ENCODE data around the gene FGF22. TPM values are rescaled to one million over a fixed set of nuclear protein-coding genes. Genes with fewer than 3 reads are reported as not detected.

FGF22 gene
- total and polyA plus RNA-seq, 2 experiments from 2014 or later: 0.70 TPM; not detected in 1

DNA sequence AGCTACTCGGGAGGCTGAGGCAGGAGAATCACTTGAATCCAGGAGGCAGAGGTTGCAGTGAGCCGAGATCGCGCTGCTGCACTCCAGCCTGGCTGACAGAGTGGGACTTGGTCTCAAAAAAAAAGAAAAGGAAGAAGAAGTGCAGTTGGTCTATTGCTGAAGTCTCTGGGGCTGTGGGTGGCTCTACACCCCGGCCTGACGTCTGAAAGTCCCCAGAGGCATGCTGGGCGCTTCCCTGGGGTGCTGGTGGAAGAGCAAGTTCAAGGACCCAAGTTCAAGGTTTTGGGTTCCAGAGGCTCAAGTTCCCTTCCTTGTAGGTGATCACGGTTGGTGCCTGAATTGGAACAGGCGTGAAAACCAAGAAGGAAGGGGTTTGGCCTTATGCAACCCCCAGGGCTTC lies 46.2 kb upstream of the FGF22 start:
- Histone ChIP-seq H3K4me2 (no peak overlapping the region), H3K4me1 (ENCODE audit: insufficient read depth) (no peaks in the 10 kb centered on the region), H4K20me1 (ENCODE audit: insufficient read depth, poor library complexity, severe bottlenecking) (no peaks in the 10 kb centered on the region), H3K9me3 (ENCODE audit: low read depth) (no peaks in the 10 kb centered on the region), H3K27ac (no peak overlapping the region), H3K36me3 (replicated peaks; ENCODE audit: insufficient read depth, low read depth) (no peaks in the 10 kb centered on the region), H3K9me2 (replicated peaks; ENCODE audit: insufficient read depth) (no peaks in the 10 kb centered on the region), H3K27me3 (peaks cover 31% of the 10 kb centered on the region), H3K4me3 (no peak overlapping the region), H3K79me2 (no peaks in the 10 kb centered on the region), H2AFZ (no peak overlapping the region)
- TF ChIP-seq EZH2 (IDR thresholded peaks at IDR 0.05; ENCODE audit: borderline replicate concordance): no peak
- no peak for TF ChIP-seq EZH2phosphoT487 (IDR thresholded peaks at IDR 0.05; ENCODE audit: low read depth, severe bottlenecking, unreplicated experiment)
- TF ChIP-seq, protein P1, sequence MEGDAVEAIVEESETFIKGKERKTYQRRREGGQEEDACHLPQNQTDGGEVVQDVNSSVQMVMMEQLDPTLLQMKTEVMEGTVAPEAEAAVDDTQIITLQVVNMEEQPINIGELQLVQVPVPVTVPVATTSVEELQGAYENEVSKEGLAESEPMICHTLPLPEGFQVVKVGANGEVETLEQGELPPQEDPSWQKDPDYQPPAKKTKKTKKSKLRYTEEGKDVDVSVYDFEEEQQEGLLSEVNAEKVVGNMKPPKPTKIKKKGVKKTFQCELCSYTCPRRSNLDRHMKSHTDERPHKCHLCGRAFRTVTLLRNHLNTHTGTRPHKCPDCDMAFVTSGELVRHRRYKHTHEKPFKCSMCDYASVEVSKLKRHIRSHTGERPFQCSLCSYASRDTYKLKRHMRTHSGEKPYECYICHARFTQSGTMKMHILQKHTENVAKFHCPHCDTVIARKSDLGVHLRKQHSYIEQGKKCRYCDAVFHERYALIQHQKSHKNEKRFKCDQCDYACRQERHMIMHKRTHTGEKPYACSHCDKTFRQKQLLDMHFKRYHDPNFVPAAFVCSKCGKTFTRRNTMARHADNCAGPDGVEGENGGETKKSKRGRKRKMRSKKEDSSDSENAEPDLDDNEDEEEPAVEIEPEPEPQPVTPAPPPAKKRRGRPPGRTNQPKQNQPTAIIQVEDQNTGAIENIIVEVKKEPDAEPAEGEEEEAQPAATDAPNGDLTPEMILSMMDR (IDR thresholded peaks at IDR 0.05; ENCODE audit: poor library complexity): no peak
- 70% methylated on average over 9 of the region's 9 CpGs for WGBS (ENCODE audit: low lambda C conversion rate, missing lambda C conversion rate)
- no peak for DNase-seq (ENCODE audit: low spot score)

DNA sequence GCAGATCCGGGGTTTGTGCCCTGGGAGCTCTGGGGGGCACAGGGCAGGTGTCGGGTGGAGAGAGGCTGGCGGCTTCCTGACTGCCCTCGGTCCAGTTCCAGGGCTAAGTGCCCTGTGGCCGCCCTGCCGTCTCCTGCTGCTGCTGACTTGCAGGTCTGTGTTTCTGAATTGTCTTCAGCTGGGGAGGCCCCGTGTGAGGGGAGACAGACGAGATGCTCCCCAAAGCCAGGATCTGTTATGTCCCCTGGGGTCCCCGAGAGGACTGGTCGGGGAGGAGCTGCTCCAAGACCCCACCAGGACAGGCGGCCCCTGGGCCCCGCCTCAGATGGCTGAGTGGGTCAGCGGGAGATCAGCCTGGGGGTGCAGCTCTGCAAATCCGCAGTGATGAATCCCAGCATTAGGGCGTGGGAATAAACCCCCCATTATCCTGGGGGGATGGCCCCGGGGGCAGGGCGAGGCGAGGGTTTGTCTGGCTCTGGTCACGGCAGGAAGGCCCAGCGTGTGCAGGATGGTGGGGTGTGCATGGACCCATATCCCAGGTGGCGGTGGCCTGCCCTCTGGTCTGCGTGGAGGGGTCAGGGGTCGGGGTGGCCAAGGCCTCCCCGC lies 45.3 kb upstream of the FGF22 start:
- WGBS (ENCODE audit: low lambda C conversion rate, missing lambda C conversion rate): 85% methylated on average over 23 of the region's 24 CpGs
- no peak for DNase-seq (ENCODE audit: low spot score)
- Histone ChIP-seq H3K79me2 (no peaks in the 10 kb centered on the region), H4K20me1 (ENCODE audit: insufficient read depth, poor library complexity, severe bottlenecking) (no peaks in the 10 kb centered on the region), H3K4me1 (ENCODE audit: insufficient read depth) (no peaks in the 10 kb centered on the region), H3K9me2 (replicated peaks; ENCODE audit: insufficient read depth) (no peaks in the 10 kb centered on the region), H3K9me3 (ENCODE audit: low read depth) (no peaks in the 10 kb centered on the region), H3K4me3 (no peak overlapping the region), H3K4me2 (no peak overlapping the region), H3K36me3 (replicated peaks; ENCODE audit: insufficient read depth, low read depth) (no peaks in the 10 kb centered on the region), H3K27me3 (peaks cover 22% of the 10 kb centered on the region), H2AFZ (no peak overlapping the region), H3K27ac (no peak overlapping the region)
- TF ChIP-seq, protein P1 (IDR thresholded peaks at IDR 0.05; ENCODE audit: poor library complexity): no peak
- no peak for TF ChIP-seq EZH2 (IDR thresholded peaks at IDR 0.05; ENCODE audit: borderline replicate concordance)
- TF ChIP-seq EZH2phosphoT487 (IDR thresholded peaks at IDR 0.05; ENCODE audit: low read depth, severe bottlenecking, unreplicated experiment): no peak

- 77% methylated on average over 32 of the region's 42 CpGs for WGBS (ENCODE audit: low lambda C conversion rate, missing lambda C conversion rate)
- Histone ChIP-seq H2AFZ (no peak overlapping the region), H3K4me2 (no peak overlapping the region), H3K9me3 (ENCODE audit: low read depth) (no peaks in the 10 kb centered on the region), H3K9me2 (replicated peaks; ENCODE audit: insufficient read depth) (no peaks in the 10 kb centered on the region), H3K27me3 (peaks cover 19% of the 10 kb centered on the region), H3K4me1 (ENCODE audit: insufficient read depth) (no peaks in the 10 kb centered on the region), H3K4me3 (no peak overlapping the region), H3K27ac (no peak overlapping the region), H4K20me1 (ENCODE audit: insufficient read depth, poor library complexity, severe bottlenecking) (no peaks in the 10 kb centered on the region), H3K79me2 (no peaks in the 10 kb centered on the region), H3K36me3 (replicated peaks; ENCODE audit: insufficient read depth, low read depth) (no peaks in the 10 kb centered on the region)
- TF ChIP-seq, protein P1 (IDR thresholded peaks at IDR 0.05; ENCODE audit: poor library complexity): no peak
- TF ChIP-seq EZH2phosphoT487 (IDR thresholded peaks at IDR 0.05; ENCODE audit: low read depth, severe bottlenecking, unreplicated experiment) (no peak), EZH2 (IDR thresholded peaks at IDR 0.05; ENCODE audit: borderline replicate concordance) (no peak)
- DNase-seq (ENCODE audit: low spot score): no peak
Observed at GRCh38 chr19:595326-596262, 44.1 kb upstream of the FGF22 start.
